CD4-positive, alpha-beta T cell (primary cell): ENCODE results near the gene CFAP410. TPM values are rescaled to one million over a fixed set of nuclear protein-coding genes. Genes with fewer than 3 reads are reported as not detected.

ENCODE experiments used
- ATAC-seq: fragments of 200-7000 bp; cut with Tn5 transposase; one replicate; pipeline ENCODE4 v1.10.0; 2022; ENCODE audit warnings: mild to moderate bottlenecking; ENCODE audit not compliant: poor library complexity
- CTCF ChIA-PET: fragments of 350-600 bp; sonication (Branson Sonifier 250); formaldehyde crosslinking; loops from one replicate; lab custom pipeline; 2021; ENCODE audit warnings: antibody characterized with exemption, inconsistent platforms; lab: Charles Lee
- POLR2A ChIA-PET: fragments of 350-600 bp; sonication (Branson Sonifier 250); formaldehyde crosslinking; loops from one replicate; lab custom pipeline; 2021; ENCODE audit warnings: antibody characterized with exemption, inconsistent platforms; lab: Charles Lee
- DNase-seq, 14 experiments: peaks; one replicate each; pipeline ENCODE4 v3.0.0-alpha.2; 2013 to 2020; ENCODE audit warnings: mixed read lengths in 2 of 14
- H3K27ac ChIP-seq, 2 donors: one replicate each; pipeline versions ENCODE4 v1.5.1 to v1.7.0; 2013; ENCODE audit warnings: low read length in 2 of 2, low read depth in 1 of 2, mild to moderate bottlenecking in 1 of 2
- H3K27me3 ChIP-seq, 2 experiments: 1 replicate in 1 of 2; 2 replicates in 1 of 2; pipeline versions ENCODE4 v1.6.1 to v1.7.0; 2013; ENCODE audit warnings: low read length in 2 of 2, control low read depth in 1 of 2, mild to moderate bottlenecking in 1 of 2, moderate library complexity in 1 of 2; ENCODE audit not compliant: insufficient read depth in 2 of 2, control insufficient read depth in 1 of 2
- H3K36me3 ChIP-seq: one replicate; pipeline ENCODE4 v1.6.1; 2013; ENCODE audit warnings: low read length, control low read depth; ENCODE audit not compliant: insufficient read depth
- H3K4me1 ChIP-seq: one replicate; pipeline ENCODE4 v1.6.1; 2013; ENCODE audit warnings: low read length, control low read depth; ENCODE audit not compliant: insufficient read depth
- H3K4me3 ChIP-seq: one replicate; pipeline ENCODE4 v1.5.1; 2013; ENCODE audit warnings: mild to moderate bottlenecking, low read length, moderate library complexity
- H3K9me3 ChIP-seq, 2 experiments: 1 replicate in 1 of 2; 2 replicates in 1 of 2; pipeline versions ENCODE4 v1.6.1 to v1.7.0; 2013; ENCODE audit warnings: low read length in 2 of 2, mild to moderate bottlenecking in 2 of 2, control low read depth in 1 of 2, moderate library complexity in 1 of 2; ENCODE audit not compliant: control insufficient read depth in 1 of 2, insufficient read depth in 1 of 2
- H3K27ac Mint-ChIP-seq: one replicate; pipeline ENCODE4 v1.8.0; 2020; ENCODE audit warnings: mixed read lengths
- H3K27me3 Mint-ChIP-seq: one replicate; pipeline ENCODE4 v1.8.0; 2021; ENCODE audit warnings: mixed read lengths
- H3K36me3 Mint-ChIP-seq: one replicate; pipeline ENCODE4 v1.8.0; 2021; ENCODE audit warnings: low read depth, mixed read lengths
- H3K4me1 Mint-ChIP-seq: one replicate; pipeline ENCODE4 v1.8.0; 2021; ENCODE audit warnings: low read depth, mixed read lengths
- H3K4me3 Mint-ChIP-seq: one replicate; pipeline ENCODE4 v1.8.0; 2020; ENCODE audit warnings: mild to moderate bottlenecking, mixed read lengths
- H3K9me3 Mint-ChIP-seq: one replicate; pipeline ENCODE4 v1.8.0; 2020; ENCODE audit warnings: mixed read lengths
- CTCF ChIP-seq: fragments of 200-600 bp; IDR thresholded peaks from one replicate; pipeline ENCODE4 v1.8.0; 2022; ENCODE audit warnings: antibody characterized with exemption, mild to moderate bottlenecking
- intact Hi-C, 2 experiments: fragments of 100-400 bp; cut with DNase I in 1 of 2; cut with micrococcal nuclease in 1 of 2; formaldehyde crosslinking; loops; one replicate each; pipeline versions ENCODE4 v1.15.1 to v1.9.0; 2023 to 2025; cut with DNase I, micrococcal nuclease
- total RNA-seq, 174 experiments: library from RNA in 2 of 174; stranded (reverse) in 2 of 174; gene quantifications; one replicate each; pipeline ENCODE4 v1.2.3 and lab custom pipeline; 2021 to 2026

Gene CFAP410
- total RNA-seq, 2 experiments from 2014 or later = 50.1 to 51.6 TPM

DNA sequence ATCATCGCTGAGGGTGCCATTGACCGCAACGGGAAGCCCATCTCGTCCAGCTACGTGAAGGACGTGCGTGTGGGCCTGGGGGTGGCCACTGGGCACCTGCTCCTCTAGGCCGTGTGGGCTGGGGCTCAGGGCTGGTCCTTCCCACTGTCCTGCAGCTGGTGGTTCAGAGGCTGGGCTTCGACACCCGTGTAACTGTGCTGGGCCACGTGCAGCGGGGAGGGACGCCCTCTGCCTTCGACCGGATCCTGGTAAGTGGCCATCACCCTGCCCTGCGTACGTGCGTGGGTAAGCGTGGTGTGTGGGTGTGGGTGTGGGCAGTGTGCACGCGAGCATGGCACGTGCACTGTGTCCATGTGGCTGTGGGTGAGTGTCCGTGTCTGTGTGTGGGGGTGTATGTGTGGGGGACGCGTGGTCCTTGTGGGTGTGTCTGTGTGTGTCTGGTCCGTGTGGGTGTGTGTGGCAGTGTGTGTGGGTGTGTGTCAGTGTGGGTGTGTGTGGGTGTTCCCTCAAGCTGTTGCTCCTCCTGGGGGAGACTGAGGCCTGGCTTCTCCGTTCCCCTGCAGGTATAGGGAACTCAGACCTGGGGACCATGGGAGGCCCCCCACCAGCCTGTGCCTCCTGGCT, 22.8 kb downstream of the CFAP410 start:
- H3K27me3 ChIP-seq = no peaks in the 10 kb centered on the region
- ChIA-PET POLR2A (no interaction called here), CTCF (no interaction called here)
- peaks cover 36% of the 10 kb centered on the region for H3K36me3 Mint-ChIP-seq
- no peak overlapping the region for H3K27ac Mint-ChIP-seq
- H3K4me3 ChIP-seq = no peak overlapping the region
- H3K4me1 ChIP-seq = no peaks in the 10 kb centered on the region
- ATAC-seq (no peak), DNase-seq (no peak)
- H3K27me3 Mint-ChIP-seq = no peaks in the 10 kb centered on the region
- TF ChIP-seq CTCF = no peak
- H3K9me3 Mint-ChIP-seq = no peaks in the 10 kb centered on the region
- H3K9me3 ChIP-seq = no peaks in the 10 kb centered on the region
- intact Hi-C loops = no loop called here
- peaks cover 76% of the 10 kb centered on the region for H3K36me3 ChIP-seq
- H3K4me3 Mint-ChIP-seq = no peak overlapping the region
- no peaks in the 10 kb centered on the region for H3K4me1 Mint-ChIP-seq
- H3K27ac ChIP-seq = no peak overlapping the region

DNA sequence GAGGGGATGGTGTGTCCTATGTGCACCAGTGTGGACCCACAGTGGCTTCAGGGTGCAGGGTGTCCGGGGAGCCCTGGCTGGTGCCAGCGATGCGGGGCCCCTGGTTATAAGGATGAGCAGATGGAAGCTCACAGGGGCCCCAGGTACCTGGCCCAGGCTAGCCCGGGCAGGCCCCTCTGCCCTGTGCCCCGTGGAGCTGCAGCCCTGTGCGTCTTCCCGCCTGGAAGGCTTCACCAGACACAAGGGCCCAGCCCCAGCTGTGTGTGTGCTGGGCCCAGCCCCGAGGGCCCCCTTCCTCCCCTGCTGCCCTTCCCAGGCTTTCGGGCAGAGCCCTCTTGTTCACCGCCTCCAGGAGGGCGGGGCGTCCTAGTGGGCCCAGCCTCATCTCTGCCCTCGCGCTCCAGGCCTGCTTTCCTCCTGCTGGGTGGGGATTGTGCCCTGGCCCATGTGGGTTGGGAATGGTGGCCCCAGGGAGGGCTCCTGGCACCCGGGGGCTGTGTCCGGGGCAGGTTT, 23.4 kb downstream of the CFAP410 start:
- TF ChIP-seq CTCF = no peak
- POLR2A ChIA-PET = interaction anchor here (1.0 kb wide), 1 partner anchor 23 kb away, joined by 3 read pairs; the partner anchor contains the start of gene CFAP410
- H3K36me3 ChIP-seq = peaks cover 80% of the 10 kb centered on the region

DNA sequence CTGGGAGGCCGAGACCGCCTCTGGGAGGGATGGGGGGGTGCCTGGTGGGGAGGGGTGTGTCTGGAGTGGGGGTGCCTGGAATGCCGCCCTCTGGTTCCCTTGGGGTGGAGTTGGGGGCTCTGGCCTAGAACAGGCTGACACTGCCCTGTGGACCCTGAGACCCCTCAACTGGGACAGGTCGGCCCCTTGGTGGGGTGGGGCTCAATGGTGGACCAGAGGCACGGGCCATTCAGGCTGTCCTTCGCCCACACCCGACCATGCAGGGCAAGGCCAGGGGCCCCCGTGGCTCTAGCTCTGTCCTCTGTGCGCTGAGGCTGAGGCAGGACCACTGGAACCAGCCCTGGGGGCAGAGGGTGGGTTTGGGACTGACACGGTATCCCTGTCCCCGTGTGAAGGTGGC, 24.6 kb downstream of the CFAP410 start:
- H3K4me3 Mint-ChIP-seq = no peak overlapping the region
- no peak for TF ChIP-seq CTCF
- CTCF ChIA-PET = no interaction called here
- no peaks in the 10 kb centered on the region for H3K9me3 ChIP-seq
- H3K4me3 ChIP-seq = no peak overlapping the region
- no peak overlapping the region for H3K27ac ChIP-seq
- intact Hi-C loops = no loop called here
- no peaks in the 10 kb centered on the region for H3K9me3 Mint-ChIP-seq
- POLR2A ChIA-PET = interaction anchor here (1.0 kb wide), 1 partner anchor 24 kb away, joined by 3 read pairs; the partner anchor contains the start of gene CFAP410
- H3K27me3 Mint-ChIP-seq = no peaks in the 10 kb centered on the region
- no peak for ATAC-seq
- peaks cover 85% of the 10 kb centered on the region for H3K36me3 ChIP-seq
- no peaks in the 10 kb centered on the region for H3K4me1 ChIP-seq
- no peaks in the 10 kb centered on the region for H3K27me3 ChIP-seq
- DNase-seq = no peak
- peaks cover 36% of the 10 kb centered on the region for H3K36me3 Mint-ChIP-seq
- peaks cover 5% of the 10 kb centered on the region for H3K4me1 Mint-ChIP-seq
- no peak overlapping the region for H3K27ac Mint-ChIP-seq

More for the DNA sequence above, 23.4 kb downstream of the CFAP410 start:
- intact Hi-C loops = no loop called here
- H3K4me1 ChIP-seq = no peaks in the 10 kb centered on the region
- peaks cover 41% of the 10 kb centered on the region for H3K36me3 Mint-ChIP-seq
- no peaks in the 10 kb centered on the region for H3K9me3 Mint-ChIP-seq
- CTCF ChIA-PET = no interaction called here
- no peak for ATAC-seq
- H3K27me3 ChIP-seq = no peaks in the 10 kb centered on the region
- H3K4me3 ChIP-seq = no peak overlapping the region
- no peak overlapping the region for H3K27ac ChIP-seq
- no peak overlapping the region for H3K27ac Mint-ChIP-seq
- H3K4me3 Mint-ChIP-seq = no peak overlapping the region
- peaks cover 5% of the 10 kb centered on the region for H3K4me1 Mint-ChIP-seq
- no peak for DNase-seq
- no peaks in the 10 kb centered on the region for H3K9me3 ChIP-seq
- no peaks in the 10 kb centered on the region for H3K27me3 Mint-ChIP-seq
